Activated CD8-positive, alpha-beta memory T cell treated with anti-CD3 and anti-CD28 coated beads for 1 hour (primary cell): ENCODE data around the gene VAV3.
"Not testable (repeated sequence)": the region's sequence is repeated elsewhere in the genome, so short reads cannot be mapped to it uniquely, and the experiment has no call there.

Source experiments
- DNase-seq, 2 donors: peaks; one replicate each; pipeline ENCODE4 v3.0.0-alpha.2; 2020; ENCODE audit warnings: low read depth in 1 of 2; ENCODE audit errors: extremely low read depth in 1 of 2

Gene VAV3, protein sequence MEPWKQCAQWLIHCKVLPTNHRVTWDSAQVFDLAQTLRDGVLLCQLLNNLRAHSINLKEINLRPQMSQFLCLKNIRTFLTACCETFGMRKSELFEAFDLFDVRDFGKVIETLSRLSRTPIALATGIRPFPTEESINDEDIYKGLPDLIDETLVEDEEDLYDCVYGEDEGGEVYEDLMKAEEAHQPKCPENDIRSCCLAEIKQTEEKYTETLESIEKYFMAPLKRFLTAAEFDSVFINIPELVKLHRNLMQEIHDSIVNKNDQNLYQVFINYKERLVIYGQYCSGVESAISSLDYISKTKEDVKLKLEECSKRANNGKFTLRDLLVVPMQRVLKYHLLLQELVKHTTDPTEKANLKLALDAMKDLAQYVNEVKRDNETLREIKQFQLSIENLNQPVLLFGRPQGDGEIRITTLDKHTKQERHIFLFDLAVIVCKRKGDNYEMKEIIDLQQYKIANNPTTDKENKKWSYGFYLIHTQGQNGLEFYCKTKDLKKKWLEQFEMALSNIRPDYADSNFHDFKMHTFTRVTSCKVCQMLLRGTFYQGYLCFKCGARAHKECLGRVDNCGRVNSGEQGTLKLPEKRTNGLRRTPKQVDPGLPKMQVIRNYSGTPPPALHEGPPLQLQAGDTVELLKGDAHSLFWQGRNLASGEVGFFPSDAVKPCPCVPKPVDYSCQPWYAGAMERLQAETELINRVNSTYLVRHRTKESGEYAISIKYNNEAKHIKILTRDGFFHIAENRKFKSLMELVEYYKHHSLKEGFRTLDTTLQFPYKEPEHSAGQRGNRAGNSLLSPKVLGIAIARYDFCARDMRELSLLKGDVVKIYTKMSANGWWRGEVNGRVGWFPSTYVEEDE

DNA sequence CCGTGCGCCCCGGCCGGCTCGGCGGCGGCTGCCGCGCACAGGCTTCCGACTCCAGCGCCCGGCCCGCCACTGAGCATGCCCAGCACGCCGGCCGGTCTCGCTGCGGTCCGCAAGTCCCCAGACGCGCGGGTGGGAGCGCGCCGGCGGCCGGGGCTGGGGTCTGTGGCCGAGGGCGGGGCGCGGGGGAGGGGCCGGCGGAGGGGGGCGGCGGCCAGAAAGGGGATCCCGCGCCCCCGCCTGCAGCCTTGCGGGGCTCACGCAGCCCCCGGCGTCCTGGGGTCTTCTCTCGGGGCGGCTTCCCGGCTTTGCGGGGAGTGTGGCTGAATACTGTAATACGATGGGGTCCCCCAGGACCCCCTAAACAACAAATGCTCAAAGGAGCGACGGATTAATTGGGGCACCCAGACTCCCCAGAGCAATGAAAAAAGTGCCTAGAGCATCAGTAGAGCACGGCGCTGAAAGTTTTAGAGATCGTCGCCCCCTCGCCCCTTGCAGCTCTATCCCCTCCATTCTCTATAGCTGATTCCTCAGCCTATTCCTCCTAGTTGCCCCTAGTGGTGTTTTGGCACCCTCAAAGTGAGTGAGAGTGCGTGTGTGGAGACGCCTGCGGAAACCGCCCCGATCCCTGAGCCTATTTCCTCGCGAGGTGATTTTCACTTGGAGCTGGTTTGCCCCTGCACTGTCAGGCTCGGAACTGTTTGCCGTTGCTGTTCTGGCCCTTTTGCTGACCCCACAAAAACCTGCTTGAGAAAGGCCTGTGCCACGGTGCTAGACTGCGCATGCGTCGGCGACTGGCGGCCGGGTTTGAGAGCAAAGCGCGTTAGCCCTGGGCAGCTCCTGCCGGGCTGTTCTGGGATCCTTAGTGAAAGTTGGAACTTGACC is at the start of gene VAV3:
Gene VAV3, minus strand, starts transcription at position 71 of the 882 bp plus-strand sequence. CDS start 311 bp downstream, outside the sequence.
- peak in 1 of 2 donors; percentile 45 for DNase-seq

DNA sequence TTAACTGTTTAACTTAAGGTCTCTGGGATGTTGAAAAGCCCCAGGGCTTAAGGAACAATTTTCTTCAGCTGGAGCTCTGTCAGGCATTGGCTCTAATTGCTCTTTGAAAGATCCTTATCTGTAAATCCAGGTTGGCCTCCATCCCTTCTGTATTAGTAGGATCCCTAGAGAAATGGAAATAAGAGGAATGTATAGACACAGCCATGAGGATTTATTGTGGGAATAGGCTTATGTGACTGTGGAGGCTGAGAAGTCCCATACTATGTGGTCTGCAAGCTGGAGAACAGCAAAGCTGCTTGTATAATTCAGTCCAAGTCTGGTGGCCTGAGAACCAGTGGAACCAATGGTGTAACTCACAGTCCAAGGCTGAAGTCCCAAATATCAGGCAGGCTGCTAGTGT is 47.6 kb upstream of the VAV3 start:
- no peak for DNase-seq

DNA sequence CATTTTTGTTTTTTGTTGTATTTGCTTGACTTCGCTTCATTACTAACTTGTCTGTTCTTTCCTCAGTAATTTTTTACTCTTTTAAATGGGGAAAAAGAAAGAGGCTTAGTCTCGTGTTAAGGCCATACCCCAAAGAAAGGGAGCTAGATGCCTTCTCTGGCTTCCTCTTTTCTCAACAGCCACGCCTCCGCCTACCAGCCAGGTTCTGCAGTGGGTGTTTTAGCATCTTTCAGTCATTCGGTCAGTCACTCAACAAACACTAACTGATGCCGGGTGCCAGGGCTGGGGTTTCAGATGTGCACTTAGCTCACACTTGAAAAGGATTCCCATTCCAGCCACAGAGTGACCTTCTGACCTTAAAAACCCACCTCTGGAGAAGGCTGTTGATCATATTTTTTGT is 46.3 kb upstream of the VAV3 start:
- DNase-seq, result no peak

DNA sequence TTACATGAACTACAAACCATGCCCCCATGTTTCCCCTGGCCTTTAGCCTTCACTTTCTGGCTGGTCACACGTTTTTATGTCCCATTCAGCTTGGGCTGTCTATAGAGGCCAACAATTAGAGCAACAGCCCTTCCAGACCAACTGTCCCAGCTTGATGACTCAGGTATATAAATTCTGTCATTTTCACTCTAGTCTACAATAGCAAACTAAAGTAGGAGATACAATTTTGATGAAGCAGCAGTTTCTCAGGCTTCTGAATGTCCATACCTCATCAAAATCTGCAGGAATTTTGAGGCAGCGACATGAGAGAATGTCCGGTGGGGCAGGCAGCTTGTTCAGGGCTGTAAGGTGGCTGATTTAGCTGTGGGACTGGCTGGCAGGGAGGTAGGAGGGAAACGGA is 45.6 kb upstream of the VAV3 start:
- no peak for DNase-seq

DNA sequence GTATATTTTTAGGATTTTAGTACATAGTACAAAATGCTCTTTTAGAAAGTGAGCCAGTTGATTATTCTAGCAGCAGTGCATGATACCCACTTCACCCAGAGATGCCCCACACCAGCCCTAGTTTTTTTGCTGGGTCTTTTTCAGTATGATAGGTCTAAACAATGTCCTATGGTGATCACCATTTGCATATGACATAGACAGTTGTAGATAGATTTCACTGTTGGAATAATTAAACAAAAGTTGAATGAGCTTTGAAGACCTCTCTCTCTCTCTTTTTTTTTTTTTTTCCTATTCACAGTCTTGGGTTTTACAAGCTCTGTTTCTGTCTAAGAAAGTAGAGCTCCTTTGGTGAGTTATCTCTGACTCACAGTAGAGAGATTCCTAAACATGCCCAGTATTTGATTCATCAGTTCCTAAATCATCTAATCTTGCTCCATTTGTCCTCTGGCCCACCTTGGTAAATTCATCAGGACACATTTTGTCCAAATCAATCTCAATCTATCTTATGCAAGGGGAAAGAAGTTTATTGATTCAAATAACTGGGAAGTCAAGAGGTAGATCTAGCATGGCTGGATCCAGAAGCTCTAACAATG is 44.7 kb upstream of the VAV3 start:
- no peak for DNase-seq

DNA sequence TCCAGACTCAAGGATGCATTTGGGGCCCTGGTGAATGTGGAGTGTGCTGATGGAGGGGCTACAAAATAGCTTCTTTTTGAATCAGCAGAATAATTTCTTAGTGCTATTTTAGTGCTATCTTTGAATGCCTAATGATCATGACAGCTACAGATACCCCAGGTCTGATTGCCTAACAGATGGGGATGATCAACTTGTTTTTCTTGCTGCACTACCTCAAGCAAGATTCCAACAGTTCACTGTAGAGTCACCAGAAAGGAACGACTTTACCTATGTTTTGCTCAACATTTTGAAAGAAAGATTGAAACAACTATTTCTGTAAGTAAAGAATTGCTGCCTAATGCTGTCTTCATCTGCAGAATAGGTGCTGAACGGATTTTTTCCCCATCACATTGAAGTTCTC is 42.6 kb upstream of the VAV3 start:
- no peak for DNase-seq

DNA sequence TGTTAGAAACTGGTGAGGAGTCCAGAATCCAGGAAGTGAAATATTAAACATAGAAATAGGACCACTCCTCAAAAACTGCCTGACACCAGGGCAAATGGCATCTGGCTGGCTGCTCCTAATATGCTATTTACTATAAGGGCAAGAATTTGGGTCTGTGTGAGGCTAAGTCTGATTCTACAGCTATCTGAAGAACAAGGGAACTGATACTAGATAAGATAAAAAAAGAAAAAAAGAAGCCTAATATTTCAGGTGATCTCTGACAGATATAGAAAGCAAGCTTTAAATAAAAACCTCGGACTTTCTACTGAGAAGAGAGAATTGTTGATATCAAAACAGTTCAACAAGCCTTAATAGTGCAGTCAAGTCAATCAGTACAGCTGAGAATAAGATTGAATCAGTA is 42.1 kb upstream of the VAV3 start:
- DNase-seq, result no peak

DNA sequence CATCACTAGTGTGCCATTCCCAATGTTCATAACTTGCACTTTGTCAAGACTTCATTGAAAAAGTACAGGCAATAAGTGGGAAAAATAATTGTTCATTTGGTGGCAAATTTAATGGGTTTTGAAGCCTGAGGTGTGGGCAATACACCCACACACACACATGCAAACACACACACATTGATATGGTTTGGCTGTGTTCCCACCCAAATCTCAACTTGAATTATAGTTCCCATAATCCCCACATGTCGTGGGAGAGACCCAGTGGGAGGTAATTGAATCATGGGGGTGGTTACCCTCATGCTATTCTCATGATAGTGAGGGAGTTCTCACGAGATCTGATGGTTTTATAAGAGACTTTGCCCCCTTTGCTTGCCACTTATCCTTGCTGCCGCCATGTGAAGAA is 39.9 kb upstream of the VAV3 start:
- DNase-seq, result not testable (repeated sequence)

DNA sequence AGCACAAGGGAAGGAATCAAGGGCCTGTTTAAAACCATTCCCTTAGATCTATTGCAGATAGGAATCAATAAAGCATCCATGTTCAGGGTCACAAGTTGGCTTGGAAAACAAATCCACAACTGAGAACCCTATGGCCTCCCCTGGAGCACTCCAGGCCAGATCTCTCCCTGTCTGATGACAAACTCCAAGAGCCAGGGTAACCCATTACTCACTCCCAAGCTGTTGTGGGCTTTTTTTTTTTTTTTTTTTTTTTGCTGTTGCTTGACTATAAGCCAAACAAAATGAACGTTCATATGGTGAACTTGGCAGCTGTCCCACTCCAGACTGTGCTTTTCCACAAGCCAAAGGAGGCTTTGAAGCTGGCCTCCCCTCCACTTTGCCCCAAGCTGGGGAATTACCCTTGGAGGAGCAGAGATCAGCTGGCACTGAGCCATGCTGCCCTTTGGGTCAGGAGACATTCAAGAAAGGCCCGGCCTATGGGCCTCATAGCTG is 35.7 kb upstream of the VAV3 start:
- DNase-seq, result no peak

DNA sequence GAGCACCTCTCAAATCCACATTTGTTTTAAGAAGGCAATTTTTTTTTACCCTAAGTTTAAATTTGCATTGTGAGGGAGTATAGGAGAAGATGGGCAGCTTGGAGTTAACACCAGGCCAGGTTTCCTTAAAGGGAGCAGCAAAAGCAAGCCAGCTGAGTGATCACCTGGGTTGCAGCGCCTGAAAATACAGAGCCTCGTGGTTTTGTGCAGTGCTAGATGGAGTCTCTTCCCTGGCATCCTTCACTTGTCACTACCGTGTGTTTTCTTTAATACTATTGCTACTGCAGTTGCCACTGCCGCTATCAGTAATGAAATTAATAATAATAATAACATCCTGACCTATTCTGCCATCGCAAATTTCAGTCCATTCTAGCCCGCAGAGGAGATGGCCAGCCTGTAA is 35.2 kb upstream of the VAV3 start:
- DNase-seq, result no peak

DNA sequence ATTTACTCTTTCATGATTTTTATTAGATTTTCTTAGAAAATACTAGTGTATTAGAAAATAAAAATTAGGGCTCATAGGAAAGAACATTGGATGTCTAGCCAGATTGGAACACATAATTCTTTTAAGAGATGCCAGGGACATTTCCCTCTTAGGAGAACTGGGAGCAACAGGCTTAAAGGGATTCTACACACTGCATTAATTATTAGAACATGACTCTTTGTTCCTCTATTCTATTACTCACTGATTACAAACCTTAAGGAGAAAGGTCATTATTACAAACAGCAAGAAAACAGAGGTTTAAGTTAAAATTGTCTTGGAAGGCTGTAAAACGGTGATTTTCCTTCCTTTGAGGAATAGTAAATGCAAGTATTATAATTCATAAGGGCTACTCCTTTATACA is 32.9 kb upstream of the VAV3 start:
- DNase-seq, result no peak

DNA sequence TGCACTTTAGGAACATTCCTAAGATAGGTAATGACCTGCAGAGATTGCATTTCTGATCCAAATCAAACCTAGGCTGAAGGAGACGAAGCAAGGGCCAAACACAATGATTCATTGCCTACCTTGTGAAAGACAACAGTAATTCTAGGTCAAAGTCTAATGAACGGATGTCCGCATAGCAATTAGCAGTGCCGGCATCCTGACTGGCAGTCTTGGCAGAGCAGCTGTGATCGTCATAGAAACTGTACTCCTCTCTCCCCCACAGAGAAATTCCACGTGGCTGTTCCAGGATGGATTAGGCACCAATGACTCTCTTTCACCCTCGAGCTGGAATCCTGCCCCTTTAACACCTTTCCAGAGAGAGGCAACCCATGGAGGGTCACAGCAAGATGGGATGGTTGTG is 28.9 kb upstream of the VAV3 start:
- no peak for DNase-seq

DNA sequence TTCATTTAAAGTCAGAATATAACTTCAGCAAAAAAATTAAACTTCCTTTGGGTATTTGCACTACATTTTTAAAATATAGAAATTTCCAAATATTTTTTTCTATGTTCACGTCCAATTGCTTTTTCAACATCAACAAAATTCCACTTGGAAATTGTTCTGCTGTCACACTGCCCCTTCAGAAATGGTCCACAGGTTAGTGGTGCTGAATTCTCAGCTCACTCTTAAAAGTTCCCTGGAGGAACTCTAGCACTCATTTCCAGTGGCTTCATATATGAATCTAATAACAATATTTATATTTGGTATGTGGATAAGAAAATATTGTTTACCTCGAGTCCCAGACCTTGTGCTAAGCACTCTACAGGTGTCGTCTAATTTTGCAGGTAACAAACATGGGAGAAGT is 27.4 kb upstream of the VAV3 start:
- DNase-seq, result no peak

DNA sequence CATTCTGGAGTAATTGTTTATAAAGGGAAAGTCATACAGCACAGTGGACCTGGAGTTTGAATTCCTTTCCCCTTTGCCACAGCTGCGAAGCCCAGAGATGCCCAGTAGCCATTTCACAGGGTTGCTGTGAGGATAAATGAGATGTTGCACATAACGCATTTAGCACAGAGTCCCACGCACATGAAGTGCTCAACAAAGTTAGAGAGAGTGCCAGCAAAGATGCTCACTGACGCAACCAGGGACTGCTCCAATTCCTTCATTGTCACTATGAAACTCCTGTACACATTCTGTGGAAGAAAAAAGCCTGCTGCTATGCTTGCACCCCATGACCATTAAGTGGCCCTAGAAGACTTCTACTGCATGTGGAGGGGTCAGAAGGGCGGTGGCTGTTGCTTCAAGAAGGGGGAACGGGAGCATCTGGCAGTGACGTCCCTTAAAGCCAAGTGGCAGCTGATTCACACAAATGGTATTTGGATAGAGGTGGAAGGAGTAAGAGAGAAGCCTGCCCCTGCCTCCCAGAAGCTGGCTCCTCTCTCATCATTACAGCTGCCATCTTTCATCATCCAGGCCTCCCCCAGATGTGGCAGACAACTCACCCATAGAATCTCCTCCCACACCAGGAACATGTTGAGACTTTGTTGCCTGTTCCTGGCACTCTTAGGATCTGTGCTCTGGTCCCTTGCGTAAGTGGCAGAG is 26.5 kb upstream of the VAV3 start:
- no peak for DNase-seq

DNA sequence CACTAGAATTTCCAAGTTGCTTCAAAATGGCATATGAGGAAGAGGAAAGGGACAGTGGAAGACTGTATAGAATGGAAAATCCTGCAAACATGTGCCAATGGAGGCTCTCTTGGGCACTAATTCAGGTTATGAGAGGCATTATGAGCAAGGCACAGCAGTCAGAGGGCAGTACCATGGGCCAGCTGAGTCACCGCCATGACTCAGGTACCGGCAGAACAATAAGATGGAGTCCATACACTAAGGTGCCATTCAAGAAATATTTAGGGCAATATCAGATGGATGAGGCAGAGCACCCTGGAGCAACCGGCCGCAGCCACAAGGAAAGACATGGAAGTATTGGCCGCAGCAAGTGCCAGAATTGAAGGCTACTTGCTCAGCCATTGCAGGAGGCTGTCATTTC is 25.6 kb upstream of the VAV3 start:
- no peak for DNase-seq

DNA sequence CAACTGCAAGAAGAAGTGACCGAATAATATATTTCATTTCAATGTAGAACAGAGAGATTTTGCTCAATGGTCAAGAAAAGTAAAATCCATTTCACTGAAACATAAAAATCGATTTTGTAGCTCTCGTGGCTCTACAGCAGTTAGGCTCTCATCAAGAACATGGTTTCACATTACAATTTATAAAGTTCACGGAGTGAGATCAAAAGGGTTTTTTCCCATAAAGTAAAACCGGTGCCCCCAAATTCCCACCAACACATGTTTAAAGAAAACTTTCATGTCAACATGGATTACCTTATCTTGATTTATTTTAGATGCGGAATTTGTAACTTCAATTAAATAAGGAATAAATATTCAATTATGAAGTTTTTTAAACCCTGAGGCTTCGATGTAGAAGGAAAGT is 16.3 kb upstream of the VAV3 start:
- no peak for DNase-seq

DNA sequence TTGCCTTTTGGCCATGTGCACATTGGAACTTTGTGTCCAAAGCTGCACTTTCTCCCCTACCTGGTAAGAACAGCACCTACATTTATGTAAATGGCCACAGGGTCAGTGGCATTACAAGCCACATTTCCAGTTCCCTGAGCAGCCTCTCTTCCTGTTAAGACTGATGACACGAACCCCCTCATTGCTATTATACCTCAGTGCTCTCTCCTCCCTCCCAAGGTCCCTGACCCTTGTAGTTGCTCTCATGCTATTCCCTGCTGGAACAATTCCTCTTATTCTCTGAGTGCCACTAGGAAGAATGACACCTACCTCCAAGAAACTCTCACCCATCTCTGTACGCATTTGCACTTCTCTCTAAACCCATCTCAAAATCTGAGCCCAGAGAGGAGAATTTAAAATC is 14.9 kb upstream of the VAV3 start:
- no peak for DNase-seq

DNA sequence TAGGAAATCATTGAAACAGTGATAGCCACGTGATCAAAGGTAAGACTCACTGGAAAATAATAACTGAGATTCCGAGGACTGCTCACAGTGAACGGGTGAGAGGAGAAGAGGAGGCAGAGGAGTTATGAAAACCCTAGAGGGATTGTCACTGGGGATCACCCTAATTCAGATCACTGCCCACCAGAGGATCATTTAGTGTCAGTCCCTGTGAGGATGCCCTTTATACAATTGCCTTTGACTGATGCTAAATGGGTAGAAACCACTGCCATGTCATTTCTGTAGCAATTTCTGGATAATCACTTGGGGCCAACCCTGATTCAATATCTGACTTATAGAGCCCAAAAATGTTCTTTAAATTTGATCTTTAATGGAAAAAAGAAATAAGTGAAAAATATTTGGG is 14.1 kb upstream of the VAV3 start:
- DNase-seq, result no peak

DNA sequence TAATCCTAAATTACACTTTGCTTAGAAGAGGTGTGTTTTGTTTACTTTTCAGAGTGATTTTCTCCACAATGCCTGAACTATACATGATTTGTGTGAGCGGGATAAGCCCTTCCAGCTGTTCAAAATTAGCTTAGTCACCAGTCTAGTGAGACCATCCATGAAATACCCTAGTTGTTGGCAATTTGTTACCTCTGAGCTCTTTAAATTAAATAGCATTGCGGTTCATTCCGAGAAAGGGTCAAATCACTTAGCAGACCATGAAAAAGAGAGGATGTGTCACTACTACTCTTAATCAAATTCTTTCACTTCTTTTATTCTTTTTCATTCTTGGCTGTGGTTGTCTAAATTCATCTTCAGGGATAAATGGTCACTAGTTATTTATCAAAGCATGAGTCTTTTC is 11.9 kb upstream of the VAV3 start:
- no peak for DNase-seq

DNA sequence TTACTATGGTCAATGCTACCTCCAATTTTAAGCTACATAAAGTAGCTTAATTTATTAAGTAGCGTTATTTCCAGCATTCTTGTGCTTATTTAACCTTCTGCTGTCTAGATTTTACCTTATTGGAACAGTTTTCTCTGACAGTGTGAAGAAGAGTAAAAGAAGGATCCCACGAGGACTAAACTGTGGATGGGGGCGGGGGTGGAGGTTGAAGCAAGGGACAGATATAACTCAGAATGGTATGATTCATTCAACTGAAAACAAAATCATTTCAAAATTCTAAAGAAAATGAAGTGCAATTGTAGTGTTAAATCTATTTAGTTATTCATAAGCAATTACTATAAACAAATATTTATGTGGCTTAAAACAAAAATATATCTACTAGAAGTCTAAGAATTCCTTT is 11.5 kb upstream of the VAV3 start:
- no peak for DNase-seq
